Raji (cell line): ENCODE data around the gene PDGFRB.

ENCODE experiments used
- POLR2A ChIP-seq: IDR thresholded peaks from 2 replicates; pipeline ENCODE4 v1.6.1; 2011; ENCODE audit warnings: low read depth, low read length, control low read depth; ENCODE audit not compliant: insufficient read depth

Gene PDGFRB

DNA sequence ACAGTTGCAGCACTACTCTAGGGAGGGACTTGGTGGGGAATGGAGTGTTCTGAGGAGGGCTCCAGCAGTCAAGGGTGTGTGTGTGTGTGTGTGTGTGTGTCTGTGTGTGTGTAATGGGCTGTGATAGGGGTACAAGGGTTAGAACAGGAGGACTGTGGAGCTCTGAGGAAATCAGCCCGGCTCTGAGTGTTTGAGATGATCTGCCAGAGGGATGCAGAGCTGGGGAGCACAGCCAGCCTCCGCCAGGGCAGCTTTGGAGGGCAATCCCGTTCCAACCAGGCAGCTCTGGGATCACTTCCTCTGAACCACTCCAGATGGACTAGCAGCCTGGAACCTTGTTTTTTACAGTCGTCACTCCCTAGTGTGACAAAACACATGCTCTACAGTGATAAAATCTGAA, 31.3 kb upstream of the PDGFRB start:
- TF ChIP-seq POLR2A, result no peak

DNA sequence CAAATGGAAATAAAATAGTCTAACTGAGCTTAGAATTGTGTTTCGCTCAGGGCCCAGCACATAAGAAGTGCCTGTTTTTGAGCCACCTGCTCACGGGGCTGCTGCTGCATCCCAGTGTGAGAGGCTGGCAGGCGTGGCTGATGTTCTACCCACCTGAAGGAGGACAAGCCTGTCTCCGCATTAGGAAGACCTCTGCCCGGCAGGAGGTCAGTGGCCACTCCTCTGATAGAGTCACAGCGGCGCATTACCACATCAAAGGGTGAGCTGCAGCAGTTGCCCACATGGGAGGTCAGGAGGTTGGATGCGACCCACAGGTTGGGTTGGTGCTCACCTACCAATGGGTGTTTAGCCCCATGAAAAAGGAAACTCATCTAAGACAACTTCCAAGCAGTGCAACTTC, 30.5 kb upstream of the PDGFRB start:
- no peak for TF ChIP-seq POLR2A

DNA sequence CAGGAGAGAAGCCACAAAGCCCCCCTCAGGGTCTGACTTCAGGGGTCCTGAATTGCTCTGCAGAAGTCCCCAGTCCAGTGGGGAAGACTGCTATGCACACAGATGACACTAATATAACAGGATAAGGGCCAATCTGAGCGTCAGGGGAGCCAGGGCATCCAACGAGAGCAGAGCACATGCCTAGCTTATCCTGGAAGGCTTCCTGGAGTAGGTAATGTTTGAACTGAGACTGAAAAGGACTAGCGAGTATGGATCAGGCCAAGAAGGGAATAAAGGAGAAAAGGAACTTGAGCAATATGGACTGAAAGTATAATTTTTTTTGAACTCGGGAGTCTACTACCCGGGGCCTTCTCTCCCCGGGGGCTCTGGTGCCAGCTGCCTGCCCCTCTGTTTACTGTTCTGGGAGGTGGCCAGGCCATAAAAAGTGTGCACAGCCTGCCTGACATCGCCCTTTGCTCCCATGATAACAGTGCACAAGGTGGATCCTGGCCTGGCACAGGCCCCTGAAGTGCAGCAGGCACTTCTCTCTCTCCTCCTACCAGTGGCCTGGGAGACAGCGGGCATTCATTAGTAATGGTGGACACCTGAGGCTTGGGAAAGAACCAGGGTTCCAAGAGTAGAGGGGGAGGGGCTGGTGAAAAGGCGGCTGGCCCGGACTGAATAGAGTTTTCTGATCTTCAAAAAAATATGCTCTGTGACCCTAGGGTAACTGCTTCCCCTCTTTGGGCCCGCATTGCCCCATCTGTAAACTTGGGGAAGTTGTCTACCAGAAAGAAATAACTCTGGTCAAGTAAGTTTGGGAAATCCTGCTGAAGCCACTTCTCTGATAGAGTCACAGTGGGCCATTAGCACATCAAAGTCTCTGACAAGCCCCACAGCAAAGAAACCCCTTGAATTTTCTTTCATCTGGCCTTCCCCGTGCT, 29.6 kb upstream of the PDGFRB start:
- TF ChIP-seq POLR2A, result no peak

DNA sequence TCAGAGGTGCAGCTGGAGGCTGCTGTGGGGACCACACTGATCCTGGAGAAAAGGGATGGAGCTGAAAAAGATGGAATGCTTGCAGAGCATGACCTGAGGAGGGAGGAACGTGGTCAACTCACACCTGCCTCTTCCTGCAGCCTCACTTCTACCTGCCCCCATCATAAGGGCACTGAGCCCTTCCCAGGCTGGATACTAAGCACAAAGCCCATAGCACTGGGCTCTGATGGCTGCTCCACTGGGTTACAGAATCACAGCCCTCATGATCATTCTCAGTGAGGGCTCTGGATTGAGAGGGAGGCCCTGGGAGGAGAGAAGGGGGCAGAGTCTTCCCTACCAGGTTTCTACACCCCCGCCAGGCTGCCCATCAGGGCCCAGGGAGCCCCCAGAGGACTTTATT, 28.4 kb upstream of the PDGFRB start:
- TF ChIP-seq POLR2A, result no peak

DNA sequence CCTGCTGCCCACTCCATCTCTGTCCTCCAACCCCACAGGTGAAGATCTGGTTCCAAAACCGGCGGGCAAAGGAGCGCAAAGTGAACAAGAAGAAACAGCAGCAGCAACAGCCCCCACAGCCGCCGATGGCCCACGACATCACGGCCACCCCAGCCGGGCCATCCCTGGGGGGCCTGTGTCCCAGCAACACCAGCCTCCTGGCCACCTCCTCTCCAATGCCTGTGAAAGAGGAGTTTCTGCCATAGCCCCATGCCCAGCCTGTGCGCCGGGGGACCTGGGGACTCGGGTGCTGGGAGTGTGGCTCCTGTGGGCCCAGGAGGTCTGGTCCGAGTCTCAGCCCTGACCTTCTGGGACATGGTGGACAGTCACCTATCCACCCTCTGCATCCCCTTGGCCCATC, 27.8 kb upstream of the PDGFRB start:
- TF ChIP-seq POLR2A, result no peak

DNA sequence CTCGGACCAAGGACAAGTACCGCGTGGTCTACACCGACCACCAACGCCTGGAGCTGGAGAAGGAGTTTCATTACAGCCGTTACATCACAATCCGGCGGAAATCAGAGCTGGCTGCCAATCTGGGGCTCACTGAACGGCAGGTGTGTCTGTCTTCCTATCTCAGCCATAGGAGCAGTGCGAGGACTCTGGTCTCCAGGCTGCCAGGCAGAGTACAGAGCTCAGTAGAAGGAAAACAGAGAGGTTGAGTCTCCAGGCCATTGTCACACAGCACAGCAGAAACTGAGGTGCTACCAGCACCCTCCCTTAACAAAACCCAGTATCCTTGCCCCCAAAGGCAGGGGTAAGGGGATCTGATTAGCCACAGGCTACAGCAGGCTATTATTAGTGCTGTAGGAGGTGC, 27.1 kb upstream of the PDGFRB start:
- TF ChIP-seq POLR2A, result no peak

DNA sequence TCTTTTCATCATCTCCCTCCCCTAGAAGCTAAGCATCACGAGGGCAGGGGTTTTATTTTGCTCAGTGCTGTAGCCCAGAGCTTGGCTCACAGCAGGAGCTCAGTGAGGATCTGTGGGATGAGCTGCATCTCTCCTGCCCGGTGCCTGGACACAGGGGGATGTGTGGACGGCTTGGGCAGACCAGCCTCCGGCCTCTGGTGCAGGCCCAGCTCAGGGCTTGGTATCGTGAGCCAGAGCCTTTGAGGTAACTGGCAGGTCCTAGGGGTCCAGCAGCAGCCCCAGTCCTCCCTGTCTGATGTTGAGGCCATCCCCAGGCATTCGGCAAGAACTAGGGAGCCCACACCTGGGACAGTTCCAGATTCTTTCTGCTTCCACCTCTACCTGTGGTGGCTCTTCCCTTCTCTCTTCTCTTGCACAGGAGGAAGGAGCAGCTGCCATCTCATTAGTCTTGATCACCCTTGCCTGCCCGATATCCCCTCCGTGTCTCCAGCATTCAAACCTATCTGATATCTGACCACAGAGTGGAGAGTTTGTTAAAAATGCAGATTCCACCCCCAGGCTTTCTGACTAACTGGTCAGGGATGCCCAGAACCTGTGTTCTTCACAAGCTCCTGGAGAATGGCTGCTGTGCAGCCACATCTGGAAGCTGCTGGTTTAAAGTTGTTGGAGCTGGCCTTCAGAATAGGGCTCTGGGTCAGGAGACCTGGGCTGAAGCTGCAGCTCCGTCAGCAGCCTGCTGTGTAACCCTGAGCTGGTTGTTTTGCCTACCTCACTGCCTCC, 26.3 kb upstream of the PDGFRB start:
- TF ChIP-seq POLR2A, result no peak

DNA sequence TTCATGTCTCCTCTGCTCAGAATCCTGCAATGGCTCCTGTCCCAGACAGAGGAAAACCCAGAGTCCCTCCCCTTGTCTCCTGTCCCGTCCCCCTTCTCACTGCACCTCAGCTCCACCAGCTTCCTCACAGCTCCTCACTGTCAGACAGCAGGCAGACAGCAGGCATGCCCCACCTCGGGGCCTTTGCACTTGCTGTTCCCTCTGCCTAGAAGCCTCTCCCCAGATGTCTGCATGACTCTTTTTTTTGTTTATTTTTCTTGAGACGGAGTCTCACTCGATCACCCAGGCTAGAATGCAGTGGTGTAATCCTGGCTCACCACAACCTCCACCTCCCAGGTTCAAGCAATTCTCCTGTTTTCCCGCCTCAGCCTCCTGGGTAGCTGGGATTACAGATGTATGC, 25.4 kb upstream of the PDGFRB start:
- TF ChIP-seq POLR2A, result no peak

DNA sequence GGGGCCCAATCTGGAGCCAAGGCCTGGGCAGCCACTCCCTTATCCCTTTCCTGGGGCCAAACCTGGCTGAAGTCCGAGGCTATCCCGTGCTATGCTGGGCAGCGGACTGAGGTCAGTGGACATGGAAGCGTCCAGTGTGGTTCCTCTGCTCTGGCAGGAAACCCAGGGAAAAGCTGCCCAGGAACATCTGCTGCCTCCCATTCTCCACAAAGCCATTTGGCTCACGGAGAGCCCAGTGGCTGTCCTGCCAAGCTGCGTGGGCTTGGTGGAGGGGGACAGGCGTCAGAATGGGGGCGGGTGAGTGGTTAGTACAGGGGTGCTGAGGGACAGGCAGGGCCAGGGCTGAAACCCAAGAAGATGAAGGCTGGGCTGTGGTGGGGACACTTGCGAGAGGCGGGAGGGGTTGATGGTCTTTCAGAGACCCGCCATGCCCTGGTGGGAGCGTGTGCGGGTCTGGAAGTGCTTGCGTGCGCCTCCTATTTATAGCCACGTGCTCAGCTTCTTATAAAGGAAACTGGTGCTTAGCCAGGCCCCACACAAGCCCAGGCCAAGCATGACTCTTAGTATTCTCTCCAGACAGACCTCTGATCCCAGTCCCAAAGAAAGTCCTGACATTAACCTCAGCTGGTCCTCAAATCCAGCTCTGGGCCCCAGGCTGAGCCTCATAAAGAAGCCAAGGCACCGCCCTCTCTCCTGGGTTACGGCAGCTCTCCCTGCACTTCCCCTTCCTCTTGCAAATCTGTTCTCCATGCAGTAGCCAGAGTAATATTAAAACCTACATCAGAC, 24.8 kb upstream of the PDGFRB start:
- no peak for TF ChIP-seq POLR2A

DNA sequence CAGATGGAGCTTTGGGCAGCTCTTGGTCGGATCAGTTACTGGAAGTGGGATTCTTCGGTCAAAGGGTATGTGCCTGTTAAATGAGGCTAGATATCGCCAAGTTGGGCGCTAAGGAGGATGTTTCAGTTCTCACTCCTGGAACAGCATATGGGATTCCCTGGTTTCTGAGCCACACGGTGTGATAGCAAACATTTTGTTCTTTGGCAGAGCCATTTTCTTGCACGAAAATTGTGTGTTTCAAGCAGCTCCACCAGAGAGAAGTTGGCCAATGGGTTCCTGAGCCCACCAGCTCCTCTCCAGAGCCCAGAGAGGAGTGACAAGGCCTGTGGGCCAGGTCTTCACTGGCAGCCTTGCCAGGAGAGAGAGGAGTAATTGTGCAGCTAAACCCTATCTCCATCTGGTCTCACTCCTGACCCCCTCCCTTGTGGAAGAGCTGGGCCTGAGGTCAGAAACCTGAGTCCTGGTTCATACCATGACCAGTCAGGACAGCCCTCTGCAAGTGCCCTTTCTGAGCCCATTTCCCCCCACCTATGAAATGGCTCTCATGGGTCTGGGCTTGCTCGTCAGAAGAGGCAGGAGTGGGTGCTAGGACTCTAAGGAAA, 23.5 kb upstream of the PDGFRB start:
- TF ChIP-seq POLR2A, result no peak

DNA sequence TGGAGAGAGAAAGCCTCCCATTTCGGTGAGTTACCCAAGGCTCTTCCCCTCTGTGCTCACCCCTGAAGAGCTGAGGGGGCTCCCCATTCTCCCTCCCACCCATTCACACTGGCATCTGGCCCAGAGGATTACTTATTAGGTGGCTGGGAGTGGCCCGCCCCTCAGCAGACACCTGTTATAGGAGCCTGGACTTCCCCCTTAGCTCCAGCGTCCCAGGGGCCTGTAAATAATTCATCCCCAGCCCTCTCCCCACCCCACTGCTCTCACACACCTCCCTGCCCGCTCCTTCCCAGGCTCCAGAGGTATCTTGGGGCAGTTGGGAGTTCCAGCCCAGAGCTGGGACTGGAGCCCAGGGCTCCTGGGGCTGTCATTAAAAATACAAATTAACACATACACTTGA, 22.6 kb upstream of the PDGFRB start:
- TF ChIP-seq POLR2A, result no peak

DNA sequence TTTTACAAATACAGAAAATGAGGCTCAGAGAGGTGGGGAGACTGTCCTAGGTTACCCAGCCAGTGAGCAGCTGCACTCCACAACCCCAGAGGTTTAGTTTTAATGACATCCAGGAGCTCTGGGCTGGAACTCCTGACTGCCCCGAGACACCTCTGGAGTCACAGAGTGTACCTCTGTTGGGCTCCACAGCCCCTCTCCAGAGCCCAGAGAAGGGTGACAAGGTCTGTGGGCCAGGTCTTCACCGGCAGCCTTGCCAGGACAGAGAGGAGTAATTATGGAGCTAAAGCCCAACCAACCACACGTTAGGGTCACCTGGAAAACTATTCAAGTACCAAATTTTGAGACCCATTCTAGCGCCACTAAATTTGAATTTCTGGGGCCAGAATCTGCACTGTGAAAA, 22.1 kb upstream of the PDGFRB start:
- TF ChIP-seq POLR2A, result no peak

DNA sequence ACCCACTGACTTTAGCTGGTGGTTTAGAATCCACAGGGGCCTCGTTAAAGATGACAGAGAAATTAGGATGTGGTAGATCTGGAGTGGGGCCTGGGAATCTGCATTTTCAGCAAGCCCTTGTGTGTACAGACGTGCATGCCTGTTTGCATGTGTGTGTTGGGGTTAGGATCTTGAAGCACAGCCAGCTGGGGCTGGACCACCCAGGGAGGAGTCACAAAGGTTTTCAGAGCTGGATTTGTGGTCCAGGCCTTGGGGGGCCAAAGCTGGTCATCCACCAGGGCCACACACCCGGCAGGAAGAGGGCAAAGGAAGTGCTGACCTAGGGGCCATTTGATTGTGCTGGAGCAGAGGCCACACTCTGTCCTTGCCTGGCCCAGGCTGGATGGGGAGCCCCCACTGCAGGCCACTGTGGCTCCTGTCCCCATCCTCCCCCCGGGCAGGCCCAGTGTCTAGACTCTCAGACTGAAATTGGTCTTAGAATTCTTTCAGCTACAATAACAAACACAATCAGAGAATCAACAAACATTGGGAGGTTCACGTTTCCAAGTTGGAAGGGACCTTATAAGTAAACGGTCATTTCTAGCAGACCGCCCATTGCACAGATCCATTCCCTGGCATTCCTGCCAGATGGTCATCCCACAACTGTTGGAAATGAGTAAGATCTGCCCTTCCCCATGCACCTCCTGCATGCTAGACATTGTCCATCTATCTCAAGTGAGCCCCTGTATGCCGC, 21.3 kb upstream of the PDGFRB start:
- TF ChIP-seq POLR2A, result no peak

DNA sequence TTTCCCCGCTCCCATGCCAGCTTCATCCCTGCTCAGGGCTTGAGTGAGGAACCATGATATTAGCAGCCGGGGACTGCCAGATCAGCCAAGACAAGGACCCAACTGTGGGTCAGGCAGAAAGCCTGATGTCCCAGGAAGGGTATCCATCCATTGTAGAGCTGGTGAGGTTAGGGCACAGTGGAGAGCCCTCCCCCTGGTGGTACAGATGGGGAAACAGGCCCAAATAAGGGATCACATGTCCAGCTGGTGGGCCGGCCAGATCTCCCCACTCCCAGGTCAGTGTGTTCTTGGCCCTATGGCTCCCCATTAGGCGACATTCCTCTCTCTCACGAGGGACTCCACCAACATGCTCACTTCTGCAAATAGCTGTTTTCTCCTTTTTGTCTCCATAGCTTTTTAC, 19.9 kb upstream of the PDGFRB start:
- no peak for TF ChIP-seq POLR2A
